ENCODE measurements around the gene TSPAN9. TPM values are rescaled to one million over a fixed set of nuclear protein-coding genes. Genes with fewer than 3 reads are reported as not detected.

Gene TSPAN9
- total and polyA plus RNA-seq, 3 donors from 2014 or later, result 14.2 to 23.5 (median 19.8) TPM

GRCh38 chr12:3225796-3226180, 148.6 kb downstream of the TSPAN9 start:
- intact Hi-C loops (cut with DNase I; ENCODE audit: low total_unique reads), result no loop called here
- TF ChIP-seq CTCF (IDR thresholded peaks at IDR 0.05), result no peak
- TF ChIP-seq POLR2A (IDR thresholded peaks at IDR 0.05), result no peak
- H3K4me1 ChIP-seq, result peaks cover 3% of the 10 kb centered on the region
- H3K27ac ChIP-seq, result no peak overlapping the region
- no peaks in the 10 kb centered on the region for H3K27me3 ChIP-seq
- H3K36me3 ChIP-seq (ENCODE audit: low read depth, missing control alignments), result no peaks in the 10 kb centered on the region
- DNase-seq, result no peak
- H3K9me3 ChIP-seq, result no peaks in the 10 kb centered on the region
- no peak overlapping the region for H3K4me3 ChIP-seq
- WGBS, 2 donors, result 74 to 81% methylated on average over 3 of the region's 3 CpGs

DNA sequence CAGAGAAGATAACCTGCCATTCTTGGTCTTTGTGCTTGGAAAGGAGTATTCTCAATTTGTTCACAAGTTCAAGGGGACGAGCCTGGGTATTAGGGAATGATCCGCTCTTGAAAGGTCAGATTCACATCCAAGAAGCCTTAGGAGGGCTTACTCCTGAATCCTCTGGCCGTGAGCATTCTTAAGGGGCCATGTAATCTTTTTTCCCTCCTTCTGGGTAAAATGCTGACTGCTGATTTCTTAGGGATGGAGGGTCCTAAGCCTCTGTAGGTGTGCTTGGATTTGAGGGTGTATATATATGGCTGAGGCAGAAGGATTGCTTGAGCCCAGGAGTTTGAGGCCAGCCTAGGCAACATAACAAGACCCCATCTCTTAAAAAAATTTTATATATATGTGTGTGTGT, 149.1 kb downstream of the TSPAN9 start:
- no peak for TF ChIP-seq CTCF (IDR thresholded peaks at IDR 0.05)
- TF ChIP-seq POLR2A (IDR thresholded peaks at IDR 0.05), result no peak
- H3K9me3 ChIP-seq, result no peaks in the 10 kb centered on the region
- H3K36me3 ChIP-seq (ENCODE audit: low read depth, missing control alignments), result no peaks in the 10 kb centered on the region
- H3K4me1 ChIP-seq, result peaks cover 8% of the 10 kb centered on the region
- H3K27ac ChIP-seq, result no peak overlapping the region
- H3K27me3 ChIP-seq, result no peaks in the 10 kb centered on the region
- intact Hi-C loops (cut with DNase I; ENCODE audit: low total_unique reads), result no loop called here
- no peak for DNase-seq
- 91 to 92% methylated on average over 3 of the region's 3 CpGs for WGBS, 2 donors
- no peak overlapping the region for H3K4me3 ChIP-seq

GRCh38 chr12:3227076-3227975, 150.1 kb downstream of the TSPAN9 start:
- no peak for TF ChIP-seq POLR2A (IDR thresholded peaks at IDR 0.05)
- no peak for TF ChIP-seq CTCF (IDR thresholded peaks at IDR 0.05)
- no peaks in the 10 kb centered on the region for H3K36me3 ChIP-seq (ENCODE audit: low read depth, missing control alignments)
- peaks cover 14% of the 10 kb centered on the region for H3K4me1 ChIP-seq
- no peaks in the 10 kb centered on the region for H3K27me3 ChIP-seq
- intact Hi-C loops (cut with DNase I; ENCODE audit: low total_unique reads), result no loop called here
- H3K4me3 ChIP-seq, result no peak overlapping the region
- H3K27ac ChIP-seq, result no peak overlapping the region
- 85 to 89% methylated on average over 14 to 17 of the region's 17 CpGs for WGBS, 2 donors
- no peak for DNase-seq
- no peaks in the 10 kb centered on the region for H3K9me3 ChIP-seq

- no peak overlapping the region for H3K4me3 ChIP-seq
- no peak for TF ChIP-seq CTCF (IDR thresholded peaks at IDR 0.05)
- no peak for TF ChIP-seq POLR2A (IDR thresholded peaks at IDR 0.05)
- no peak overlapping the region for H3K27ac ChIP-seq
- no peaks in the 10 kb centered on the region for H3K36me3 ChIP-seq (ENCODE audit: low read depth, missing control alignments)
- intact Hi-C loops (cut with DNase I; ENCODE audit: low total_unique reads), result no loop called here
- H3K9me3 ChIP-seq, result no peaks in the 10 kb centered on the region
- H3K27me3 ChIP-seq, result no peaks in the 10 kb centered on the region
- DNase-seq, result no peak
- 93 to 97% methylated on average over 5 of the region's 5 CpGs for WGBS, 2 donors
- H3K4me1 ChIP-seq, result peaks cover 14% of the 10 kb centered on the region
These were observed 151.4 kb downstream of the TSPAN9 start for GRCh38 chr12:3228552-3228951.

DNA sequence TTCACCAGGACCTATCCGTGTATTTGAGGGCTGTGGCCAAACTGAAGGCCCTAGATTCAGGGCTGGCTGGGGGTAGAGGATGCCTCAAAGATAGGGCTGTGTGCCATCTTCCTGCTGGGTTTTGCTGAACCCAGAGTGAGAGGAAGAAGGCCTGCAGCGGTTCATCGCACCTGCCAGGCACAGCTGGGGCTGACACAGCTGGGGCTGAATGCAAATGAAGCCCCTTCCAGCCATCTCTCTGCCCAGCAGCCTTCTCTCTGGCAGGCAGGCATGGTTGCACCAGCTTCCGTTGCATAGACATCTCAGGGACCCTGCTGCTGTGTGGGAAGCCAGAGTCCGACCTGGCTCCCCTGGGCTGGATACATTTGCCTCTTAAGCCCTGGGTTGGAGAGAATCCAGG, 152.4 kb downstream of the TSPAN9 start:
- Histone ChIP-seq H3K27ac (no peak overlapping the region), H3K27me3 (no peaks in the 10 kb centered on the region), H3K4me3 (no peak overlapping the region), H3K36me3 (ENCODE audit: low read depth, missing control alignments) (no peaks in the 10 kb centered on the region), H3K4me1 (peaks cover 14% of the 10 kb centered on the region), H3K9me3 (no peaks in the 10 kb centered on the region)
- DNase-seq, result no peak
- TF ChIP-seq CTCF (IDR thresholded peaks at IDR 0.05) (no peak), POLR2A (IDR thresholded peaks at IDR 0.05) (no peak)
- 83 to 100% methylated on average over 4 to 5 of the region's 5 CpGs for WGBS, 2 donors
- intact Hi-C loops (cut with DNase I; ENCODE audit: low total_unique reads), result no loop called here

All from testis (tissue), 3 donors.